GM12872 (cell line): ENCODE measurements around the gene PDLIM4.

Experiments used
- TF ChIP-seq, protein P1 (sequence below): IDR thresholded peaks from 3 replicates; pipeline ENCODE4 v1.5.1; 2011; ENCODE audit warnings: low read depth, mild to moderate bottlenecking, low read length, moderate library complexity; ENCODE audit not compliant: insufficient read depth

PDLIM4 gene

DNA sequence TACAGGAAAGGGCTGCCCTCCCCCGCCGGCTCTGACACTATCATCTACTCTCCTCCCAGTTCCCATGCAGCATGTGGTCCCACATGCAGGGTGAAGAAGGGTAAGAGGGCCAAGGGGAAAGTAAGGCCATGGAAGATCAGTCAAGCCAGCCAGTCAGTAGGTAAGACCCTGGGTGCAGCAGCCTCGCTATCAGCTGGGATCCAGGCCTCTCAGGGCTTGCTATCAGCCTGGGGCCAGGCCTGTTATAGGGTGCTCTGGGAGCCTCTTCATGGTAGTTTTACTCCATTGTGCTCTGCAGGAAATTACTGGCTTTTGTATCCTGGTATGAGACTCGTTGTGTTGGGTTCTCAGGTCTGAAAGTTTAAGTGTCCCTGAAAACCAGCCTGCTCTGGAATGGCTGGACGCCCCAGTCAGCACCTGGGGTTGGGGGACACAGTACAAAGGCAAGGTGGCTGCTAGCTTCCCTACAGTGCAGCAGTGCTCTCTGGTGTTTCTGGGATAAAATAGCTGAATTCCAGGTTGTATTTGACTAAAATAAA is 58.1 kb downstream of the PDLIM4 start:
- TF ChIP-seq, protein P1, sequence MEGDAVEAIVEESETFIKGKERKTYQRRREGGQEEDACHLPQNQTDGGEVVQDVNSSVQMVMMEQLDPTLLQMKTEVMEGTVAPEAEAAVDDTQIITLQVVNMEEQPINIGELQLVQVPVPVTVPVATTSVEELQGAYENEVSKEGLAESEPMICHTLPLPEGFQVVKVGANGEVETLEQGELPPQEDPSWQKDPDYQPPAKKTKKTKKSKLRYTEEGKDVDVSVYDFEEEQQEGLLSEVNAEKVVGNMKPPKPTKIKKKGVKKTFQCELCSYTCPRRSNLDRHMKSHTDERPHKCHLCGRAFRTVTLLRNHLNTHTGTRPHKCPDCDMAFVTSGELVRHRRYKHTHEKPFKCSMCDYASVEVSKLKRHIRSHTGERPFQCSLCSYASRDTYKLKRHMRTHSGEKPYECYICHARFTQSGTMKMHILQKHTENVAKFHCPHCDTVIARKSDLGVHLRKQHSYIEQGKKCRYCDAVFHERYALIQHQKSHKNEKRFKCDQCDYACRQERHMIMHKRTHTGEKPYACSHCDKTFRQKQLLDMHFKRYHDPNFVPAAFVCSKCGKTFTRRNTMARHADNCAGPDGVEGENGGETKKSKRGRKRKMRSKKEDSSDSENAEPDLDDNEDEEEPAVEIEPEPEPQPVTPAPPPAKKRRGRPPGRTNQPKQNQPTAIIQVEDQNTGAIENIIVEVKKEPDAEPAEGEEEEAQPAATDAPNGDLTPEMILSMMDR, result no peak

DNA sequence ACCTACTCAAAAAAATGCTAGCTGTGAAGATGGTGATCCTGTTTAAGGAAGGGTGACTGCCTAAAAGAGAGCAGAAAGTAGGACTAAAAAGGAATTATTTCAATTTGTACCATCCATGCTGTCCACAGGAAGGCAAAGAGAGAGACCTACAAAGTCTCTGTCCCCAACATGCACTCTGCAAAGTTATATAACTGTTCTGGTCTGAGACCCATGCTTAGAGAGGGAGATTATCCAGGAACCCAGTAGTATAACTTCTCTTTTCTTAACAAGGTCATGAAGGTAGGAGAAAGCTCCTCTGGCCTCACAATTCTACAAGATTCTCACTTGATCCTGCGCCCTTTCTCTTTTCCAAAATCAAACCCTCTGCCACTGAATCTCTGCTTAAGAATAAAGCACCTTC is 62.5 kb downstream of the PDLIM4 start:
- TF ChIP-seq, protein P1, result no peak

DNA sequence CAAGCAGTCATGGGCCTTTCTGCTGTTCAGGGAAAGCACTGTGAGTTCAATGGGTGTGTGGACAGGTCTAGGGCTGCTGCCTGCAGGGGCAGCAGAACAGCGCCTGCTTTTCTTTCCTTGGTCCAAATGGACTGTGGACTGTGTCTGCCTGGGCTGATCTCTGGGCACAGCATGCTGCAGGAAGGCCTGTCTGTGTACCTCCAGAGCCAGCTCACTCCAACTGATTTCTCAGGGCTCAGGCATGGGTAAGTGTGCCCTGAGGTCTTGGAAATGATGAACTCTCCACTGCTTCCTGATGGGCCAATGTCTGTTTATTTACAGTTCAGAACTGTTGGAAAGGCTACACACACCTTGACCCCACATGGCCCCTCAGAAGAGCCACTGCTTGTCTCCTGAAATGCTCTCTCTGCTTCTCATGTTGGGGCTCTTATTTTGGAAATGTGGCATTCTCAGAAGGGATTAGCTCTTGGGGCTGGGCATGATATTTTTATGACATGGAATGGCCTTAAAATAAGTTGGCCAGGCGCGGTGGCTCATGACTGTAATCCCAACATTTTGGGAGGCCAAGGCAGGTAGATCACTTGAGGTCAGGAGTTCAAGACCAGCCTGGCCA is 63.7 kb downstream of the PDLIM4 start:
- TF ChIP-seq, protein P1, result no peak

DNA sequence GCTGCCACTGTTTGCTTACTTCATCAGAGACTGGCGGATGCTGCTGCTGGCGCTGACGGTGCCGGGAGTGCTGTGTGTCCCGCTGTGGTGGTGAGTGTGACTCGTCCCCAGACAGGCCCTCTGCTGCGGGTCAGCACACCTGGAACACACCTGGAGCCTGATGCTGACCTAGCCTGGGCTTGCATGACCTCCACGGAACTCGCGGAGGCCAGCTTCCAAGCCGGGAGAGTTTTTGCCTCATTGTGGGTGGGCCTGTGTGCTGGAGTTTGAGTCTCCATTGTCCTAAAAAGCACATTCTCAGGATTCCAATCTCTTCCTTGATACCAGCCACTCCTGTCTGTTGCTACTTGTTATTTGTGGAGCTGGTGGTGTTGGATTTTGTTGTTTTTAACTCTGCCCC is 64.8 kb downstream of the PDLIM4 start:
- TF ChIP-seq, protein P1, result no peak
